Measurements from ENCODE around the gene CNKSR1.
"Not testable (repeated sequence)": the region's sequence is repeated elsewhere in the genome, so short reads cannot be mapped to it uniquely, and the experiment has no call there.

CNKSR1 gene

DNA sequence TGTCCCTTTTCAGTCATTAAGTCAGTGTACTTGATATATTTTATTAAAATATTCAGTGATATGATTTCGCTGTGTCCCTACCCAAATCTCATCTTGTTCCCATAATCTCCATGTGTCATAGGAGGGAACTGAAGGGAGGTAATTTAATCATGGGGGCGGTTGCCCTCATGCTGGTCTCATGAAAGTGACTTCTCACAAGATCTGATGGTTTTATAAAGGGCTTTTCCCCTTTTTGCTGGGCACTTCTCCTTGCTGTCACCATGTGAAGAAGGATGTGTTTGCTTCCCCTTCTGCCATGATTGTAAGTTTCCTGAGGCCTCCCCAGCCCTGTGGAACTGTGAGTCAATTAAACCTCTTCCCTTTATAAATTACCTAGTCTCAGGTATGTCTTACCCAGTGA is 53.4 kb downstream of the CNKSR1 start:
- not testable (repeated sequence) for DNase-seq (ENCODE audit: low spot score)

DNA sequence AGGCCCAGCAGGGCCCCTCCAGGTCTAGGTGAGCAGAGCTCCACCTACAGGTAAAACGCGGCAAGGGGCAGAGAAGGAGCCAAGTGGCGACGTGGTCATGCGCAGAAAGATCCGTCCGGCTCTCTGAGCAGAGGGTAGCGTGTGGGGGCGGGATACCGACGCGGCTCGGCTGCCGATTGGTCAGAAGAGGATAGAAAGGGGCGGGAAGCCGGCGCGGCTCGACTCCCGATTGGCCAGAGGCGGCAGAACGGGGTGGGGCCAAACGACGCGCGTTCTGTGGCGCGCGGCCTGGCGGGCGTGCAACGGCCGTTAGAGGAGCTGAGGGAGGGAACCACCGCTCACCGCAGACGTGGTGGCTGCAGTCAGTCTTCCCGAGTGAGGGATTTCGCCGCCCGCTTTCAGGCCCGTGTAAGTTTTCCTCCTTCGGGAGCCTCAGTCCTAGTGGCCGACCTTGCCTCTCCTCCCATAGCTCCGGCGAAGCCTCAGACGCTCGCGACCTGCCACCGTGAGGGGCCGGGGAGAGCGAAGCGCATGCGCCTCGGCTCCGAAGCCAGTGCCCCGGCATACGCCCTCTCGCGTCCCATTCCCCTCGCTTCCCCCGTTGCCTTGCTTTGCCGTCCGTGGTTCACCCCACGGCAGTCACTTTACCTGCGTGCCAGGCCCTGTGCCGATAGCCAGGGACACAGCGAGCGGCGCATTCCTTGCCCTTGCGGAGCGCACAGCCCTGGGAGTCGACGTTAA is 56.8 kb downstream of the CNKSR1 start, which contains the start of gene CEP85:
CEP85 (plus strand) TSS at position 298 of the 741 bp plus-strand sequence. CDS start 5,584 bp downstream, outside the sequence.
- DNase-seq (ENCODE audit: low spot score): peak; percentile 95

DNA sequence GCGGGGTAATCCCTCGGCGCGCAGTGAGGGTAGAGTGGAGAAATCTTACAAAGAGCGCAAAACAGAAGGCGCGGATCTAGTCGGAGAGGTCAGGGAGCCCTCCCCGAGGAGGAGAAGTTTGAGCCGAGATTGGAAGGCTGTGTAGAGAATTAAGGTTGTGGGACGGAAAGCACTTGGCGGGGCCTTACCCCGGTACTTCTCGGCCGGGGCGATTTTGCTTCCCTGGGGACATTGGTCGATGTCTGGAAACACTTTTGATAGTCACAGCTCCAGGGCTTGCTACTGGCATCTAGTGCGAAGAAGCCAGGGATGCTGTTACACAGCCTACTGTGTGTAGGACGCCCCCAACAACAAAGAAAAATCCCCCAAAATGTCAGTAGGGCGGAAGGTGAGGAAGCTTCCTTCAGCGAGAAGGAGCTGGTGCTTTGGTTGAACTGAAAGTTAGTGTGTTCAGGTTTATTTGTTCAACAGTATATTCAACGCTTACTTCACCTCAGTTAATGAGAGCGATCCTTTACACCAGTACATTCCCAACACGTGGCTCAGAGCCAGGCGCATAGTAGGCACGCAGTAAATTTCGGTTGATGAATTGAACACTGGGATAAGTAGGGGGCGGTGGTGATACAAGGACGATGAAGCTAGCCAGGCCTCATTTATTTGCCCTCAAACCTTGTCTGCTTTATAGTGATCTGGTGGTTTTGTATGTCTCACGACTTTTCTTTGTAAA is 57.5 kb downstream of the CNKSR1 start:
- no peak for DNase-seq (ENCODE audit: low spot score)

DNA sequence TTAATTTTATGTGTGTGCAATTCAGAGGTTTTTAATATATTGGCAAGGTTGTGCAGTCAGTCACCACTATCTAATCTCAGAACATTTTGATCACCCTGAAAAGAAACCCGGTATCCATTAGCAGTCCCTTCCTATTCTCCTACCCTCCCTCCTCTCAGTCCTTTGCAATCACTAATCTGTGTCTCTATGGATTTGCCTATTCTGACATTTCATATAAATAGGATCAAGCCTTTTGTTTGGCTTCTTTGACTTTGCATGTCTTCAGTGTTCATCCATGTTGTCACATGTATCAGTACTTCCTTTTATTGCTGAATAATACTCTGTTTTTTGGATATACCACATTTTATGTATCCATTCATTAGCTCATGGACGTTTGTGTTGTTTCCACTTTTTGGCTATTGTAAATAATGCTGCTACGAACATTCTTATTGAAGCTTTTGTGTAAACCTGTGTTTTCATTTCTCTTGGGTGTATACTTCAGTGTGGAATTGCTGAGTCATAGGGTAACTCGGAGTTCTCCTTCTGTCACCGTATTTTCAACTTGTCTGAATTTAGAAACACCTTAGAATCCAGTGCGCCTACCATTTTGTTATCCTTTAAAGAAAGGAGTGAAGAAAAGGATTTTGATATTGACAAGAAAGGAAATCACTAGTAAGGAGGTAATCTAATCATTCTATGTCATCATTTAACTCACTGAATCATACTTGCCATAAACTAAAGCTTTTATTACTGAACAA is 60.1 kb downstream of the CNKSR1 start:
- DNase-seq (ENCODE audit: low spot score): no peak
